SK-N-SH (cell line): ENCODE results near the gene PHF23.

Source experiments
- CTCF ChIP-seq: fragments of 200-600 bp; sonication (generic); IDR thresholded peaks from 2 replicates; pipeline ENCODE4 v1.6.1; 2017; ENCODE audit warnings: antibody characterized with exemption, mild to moderate bottlenecking, moderate library complexity
- EP300 ChIP-seq, 2 experiments: IDR thresholded peaks; 2 replicates each; pipeline versions ENCODE4 v1.4.0 to v1.6.1; 2012; ENCODE audit warnings: borderline replicate concordance in 1 of 2, low read depth in 1 of 2, low read length in 1 of 2
- EZH2phosphoT487 ChIP-seq: fragments of 200-600 bp; sonication (generic); IDR thresholded peaks from 2 replicates; pipeline ENCODE4 v1.6.1; 2017; ENCODE audit warnings: low read depth, mixed run types, mild to moderate bottlenecking, antibody characterized with exemption, moderate library complexity, borderline replicate concordance
- GABPA ChIP-seq: IDR thresholded peaks from 2 replicates; pipeline ENCODE4 v1.4.0; 2012; ENCODE audit warnings: low read depth, mild to moderate bottlenecking
- MAX ChIP-seq: IDR thresholded peaks from 2 replicates; pipeline ENCODE4 v1.4.0; 2012; ENCODE audit warnings: low read depth
- MEF2A ChIP-seq: IDR thresholded peaks from 2 replicates; pipeline ENCODE4 v1.4.0; 2012; ENCODE audit warnings: low read depth, borderline replicate concordance
- NFIC ChIP-seq: IDR thresholded peaks from 2 replicates; pipeline ENCODE4 v1.4.0; 2012; ENCODE audit warnings: borderline replicate concordance
- PBX3 ChIP-seq: IDR thresholded peaks from 2 replicates; pipeline ENCODE4; 2012
- POLR2AphosphoS5 ChIP-seq: IDR thresholded peaks from 2 replicates; pipeline ENCODE4 v1.6.1; 2012; ENCODE audit warnings: low read depth, low read length
- RCOR1 ChIP-seq: fragments of 150-350 bp; IDR thresholded peaks from 2 replicates; pipeline ENCODE4 v1.6.1; 2017; ENCODE audit warnings: antibody characterized with exemption, low read length
- REST ChIP-seq: IDR thresholded peaks from 2 replicates; pipeline ENCODE4 v1.6.1; 2012; ENCODE audit warnings: mild to moderate bottlenecking, low read depth, low read length, moderate library complexity
- TAF1 ChIP-seq: IDR thresholded peaks from 2 replicates; pipeline ENCODE4 v1.6.1; 2012; ENCODE audit warnings: low read depth, mild to moderate bottlenecking, low read length, moderate library complexity, borderline replicate concordance
- TEAD4 ChIP-seq: IDR thresholded peaks from 2 replicates; pipeline ENCODE4 v1.4.0; 2012; ENCODE audit warnings: mild to moderate bottlenecking, borderline replicate concordance; ENCODE audit not compliant: insufficient read depth

- TF ChIP-seq POLR2AphosphoS5 (no peak), RCOR1 (0 out of 2 replicates have a peak, but pooled peaks have one; percentile 5), NFIC (no peak), GABPA (no peak; the same call in 1 of the 2 replicates), MEF2A (no peak), CTCF (peak; percentile 46), MAX (peak; percentile 75; the same call in 1 of the 2 replicates), EZH2phosphoT487 (no peak), TAF1 (0 out of 2 replicates have a peak, but pooled peaks have one; percentile 68), TEAD4 (no peak), PBX3 (no peak), EP300 (IDR thresholded peaks at IDR 0.05; ENCODE audit: borderline replicate concordance in 1 of 2, low read depth in 1 of 2, low read length in 1 of 2) (peak in 1 of 2 experiments; percentile 2; a peak in 1 of 4 replicates), REST (no peak)
These were observed 13.2 kb upstream of the PHF23 start, which contains the start of gene ELP5 for GRCh38 chr17:7252176-7253043.
